HG03066 (cell line): Measurements from ENCODE around the gene HELT.

Source experiments
- ATAC-seq: cut with Tn5 transposase; IDR thresholded peaks from one replicate; pipeline ENCODE4 v1.9.1; 2021; ENCODE audit warnings: low read depth; ENCODE audit not compliant: unreplicated experiment

Gene HELT

GRCh38 chr4:185002784-185003183 lies 15.5 kb upstream of the HELT start:
- ATAC-seq, result no peak

- no peak for ATAC-seq
Observed at GRCh38 chr4:185003596-185004351, 14.5 kb upstream of the HELT start.

- peak; percentile 45 for ATAC-seq
Observed at GRCh38 chr4:185004562-185005218, 13.6 kb upstream of the HELT start.

- ATAC-seq, result peak; percentile 81
Observed at GRCh38 chr4:185005219-185005819, 13.0 kb upstream of the HELT start.

GRCh38 chr4:185011408-185011807 lies 6.9 kb upstream of the HELT start:
- ATAC-seq, result no peak

GRCh38 chr4:185013417-185014125 lies 4.7 kb upstream of the HELT start:
- ATAC-seq, result no peak

GRCh38 chr4:185015108-185015507 lies 3.2 kb upstream of the HELT start:
- no peak for ATAC-seq

- no peak for ATAC-seq
Observed at GRCh38 chr4:185016101-185016940, 2.0 kb upstream of the HELT start.

- ATAC-seq, result no peak
Observed at GRCh38 chr4:185016946-185017758, 1.1 kb upstream of the HELT start.

GRCh38 chr4:185018834-185019455 lies 655 bp downstream of the HELT start:
- ATAC-seq, result no peak

GRCh38 chr4:185019456-185020292 lies 1.4 kb downstream of the HELT start:
- ATAC-seq, result no peak

- ATAC-seq, result no peak
Observed at GRCh38 chr4:185020293-185020808, 2.1 kb downstream of the HELT start.

GRCh38 chr4:185020863-185021761 lies 2.8 kb downstream of the HELT start:
- ATAC-seq, result no peak

- ATAC-seq, result no peak
Observed at GRCh38 chr4:185023471-185023870, 5.2 kb downstream of the HELT start.

GRCh38 chr4:185028625-185029024 lies 10.3 kb downstream of the HELT start:
- ATAC-seq, result no peak

GRCh38 chr4:185031611-185032010 lies 13.3 kb downstream of the HELT start:
- no peak for ATAC-seq

GRCh38 chr4:185033072-185033471 lies 14.8 kb downstream of the HELT start:
- no peak for ATAC-seq
